SK-N-SH (cell line): ENCODE data around the gene SFMBT2. TPM values are rescaled to one million over a fixed set of nuclear protein-coding genes. Genes with fewer than 3 reads are reported as not detected.

Experiments
- CTCF ChIA-PET: fragments of 300-600, 350-600 bp; formaldehyde crosslinking; extraction: SDS; loops from one replicate; lab custom pipeline; 2021; lab: Yijun Ruan, JAX
- POLR2A ChIA-PET: fragments of 350-600 bp; sonication (Branson Sonifier 250); formaldehyde crosslinking; extraction: SDS; loops from one replicate; lab custom pipeline; 2020; ENCODE audit warnings: antibody characterized with exemption, inconsistent platforms; lab: Yijun Ruan, JAX
- DNase-seq: peaks from one replicate; pipeline ENCODE4 v3.0.0; 2012
- H2AFZ ChIP-seq: fragments of 200-600 bp; sonication (generic); 2 replicates; pipeline ENCODE4 v1.8.1; 2016; ENCODE audit warnings: antibody characterized with exemption, mild to moderate bottlenecking, low read depth
- H3F3A ChIP-seq: fragments of 200-600 bp; sonication (generic); replicated peaks from 2 replicates; pipeline ENCODE3; 2016; ENCODE audit warnings: antibody characterized with exemption, mild to moderate bottlenecking; ENCODE audit not compliant: insufficient read depth
- H3K27ac ChIP-seq, 2 experiments: fragments of 200-500 bp in 1 of 2; fragments of 200-600 bp in 1 of 2; sonication (Bioruptor generic) in 1 of 2; sonication (generic), shearing (Covaris generic) in 1 of 2; 2 replicates each; pipeline versions ENCODE4 v1.5.1 to v1.6.1; 2014 to 2016; ENCODE audit warnings: low read depth in 2 of 2, inconsistent platforms in 1 of 2, low read length in 1 of 2, mild to moderate bottlenecking in 1 of 2, mixed read lengths in 1 of 2
- H3K27me3 ChIP-seq: fragments of 200-600 bp; sonication (generic), shearing (Covaris generic); 2 replicates; pipeline ENCODE4 v1.6.1; 2016; ENCODE audit warnings: mixed run types; ENCODE audit not compliant: insufficient read depth
- H3K36me3 ChIP-seq, 2 experiments: fragments of 200-500 bp in 1 of 2; fragments of 200-600 bp in 1 of 2; sonication (Bioruptor generic) in 1 of 2; sonication (generic) in 1 of 2; replicated peaks in 1 of 2; 2 replicates each; pipeline versions ENCODE3 to v1.5.1; 2014 to 2016; ENCODE audit warnings: low read length in 1 of 2, mild to moderate bottlenecking in 1 of 2; ENCODE audit not compliant: insufficient read depth in 2 of 2, control insufficient read depth in 1 of 2
- H3K4me1 ChIP-seq, 2 experiments: fragments of 200-500 bp in 1 of 2; fragments of 200-600 bp in 1 of 2; sonication (Bioruptor generic) in 1 of 2; sonication (generic), shearing (Covaris generic) in 1 of 2; 2 replicates each; pipeline versions ENCODE4 v1.5.1 to v1.6.1; 2014 to 2016; ENCODE audit warnings: low read depth in 1 of 2, low read length in 1 of 2, mixed run types in 1 of 2; ENCODE audit not compliant: insufficient read depth in 2 of 2, control insufficient read depth in 1 of 2
- H3K4me2 ChIP-seq: fragments of 200-600 bp; sonication (generic), shearing (Covaris generic); 2 replicates; pipeline ENCODE4 v1.6.1; 2017; ENCODE audit warnings: mixed run types
- H3K4me3 ChIP-seq, 2 experiments: fragments of 200-500 bp in 1 of 2; fragments of 200-600 bp in 1 of 2; sonication (Bioruptor generic) in 1 of 2; sonication (generic), shearing (Covaris generic) in 1 of 2; 2 replicates each; pipeline versions ENCODE4 v1.5.1 to v1.8.1; 2014 to 2016; ENCODE audit warnings: low read depth in 2 of 2, inconsistent platforms in 1 of 2, low read length in 1 of 2, mild to moderate bottlenecking in 1 of 2, mixed read lengths in 1 of 2, moderate library complexity in 1 of 2
- H3K79me2 ChIP-seq: fragments of 200-600 bp; sonication (generic); 2 replicates; pipeline ENCODE4 v1.8.1; 2017; ENCODE audit warnings: mild to moderate bottlenecking; ENCODE audit not compliant: insufficient read depth
- H3K9ac ChIP-seq: fragments of 200-600 bp; sonication (generic); 2 replicates; pipeline ENCODE4 v1.6.1; 2017; ENCODE audit warnings: mixed run types
- H3K9me2 ChIP-seq: fragments of 200-600 bp; sonication (generic); 2 replicates; pipeline ENCODE4 v1.6.1; 2017; ENCODE audit warnings: mixed run types
- H3K9me3 ChIP-seq: fragments of 200-600 bp; sonication (generic); 2 replicates; pipeline ENCODE4 v1.6.1; 2017; ENCODE audit warnings: mixed run types, mild to moderate bottlenecking, moderate library complexity
- H4K20me1 ChIP-seq: fragments of 200-600 bp; sonication (generic); 2 replicates; pipeline ENCODE4 v1.6.1; 2017; ENCODE audit warnings: mild to moderate bottlenecking, mixed run types; ENCODE audit not compliant: insufficient read depth
- CHD2 ChIP-seq: fragments of 150-350 bp; IDR thresholded peaks from 2 replicates; pipeline ENCODE4 v1.6.1; 2018; ENCODE audit warnings: low read length; ENCODE audit not compliant: partially characterized antibody
- ELF1 ChIP-seq: IDR thresholded peaks from 2 replicates; pipeline ENCODE4 v1.4.0; 2012
- FOSL2 ChIP-seq: IDR thresholded peaks from 2 replicates; pipeline ENCODE4 v1.4.0; 2012; ENCODE audit warnings: low read depth, mild to moderate bottlenecking, moderate library complexity, borderline replicate concordance
- GATA2 ChIP-seq: sonication (generic); formaldehyde crosslinking; IDR thresholded peaks from 2 replicates; pipeline ENCODE4 v1.5.0; 2020; ENCODE audit warnings: mild to moderate bottlenecking, missing genetic modification reagents
- MXI1 ChIP-seq: IDR thresholded peaks from 2 replicates; pipeline ENCODE4 v1.6.1; 2012; ENCODE audit warnings: mild to moderate bottlenecking, low read depth, low read length, improper control_type of control experiment
- NRF1 ChIP-seq: IDR thresholded peaks from 2 replicates; pipeline ENCODE4 v1.6.1; 2012; ENCODE audit warnings: low read depth, mild to moderate bottlenecking, low read length
- PBX3 ChIP-seq: IDR thresholded peaks from 2 replicates; pipeline ENCODE4; 2012
- RFX5 ChIP-seq: IDR thresholded peaks from 2 replicates; pipeline ENCODE4 v1.6.1; 2012; ENCODE audit warnings: mild to moderate bottlenecking, improper control_type of control experiment, low read length
- SMC3 ChIP-seq: IDR thresholded peaks from 2 replicates; pipeline ENCODE4 v1.6.1; 2012; ENCODE audit warnings: low read depth, low read length, improper control_type of control experiment
- TCF12 ChIP-seq: IDR thresholded peaks from 2 replicates; pipeline ENCODE4 v1.4.0; 2012
- TEAD4 ChIP-seq: IDR thresholded peaks from 2 replicates; pipeline ENCODE4 v1.4.0; 2012; ENCODE audit warnings: mild to moderate bottlenecking, borderline replicate concordance; ENCODE audit not compliant: insufficient read depth
- USF1 ChIP-seq: IDR thresholded peaks from 2 replicates; pipeline ENCODE4 v1.4.0; 2012; ENCODE audit warnings: low read depth, borderline replicate concordance
- USF2 ChIP-seq: fragments of 150-350 bp; IDR thresholded peaks from 2 replicates; pipeline ENCODE4 v1.6.1; 2017; ENCODE audit warnings: antibody characterized with exemption, low read length, low read depth, borderline replicate concordance
- YY1 ChIP-seq: IDR thresholded peaks from 2 replicates; pipeline ENCODE4 v1.4.0; 2012; ENCODE audit warnings: low read depth, mild to moderate bottlenecking
- WGBS: methylation state at CpG from one replicate; pipeline ENCODE4 v1.1.6; 2017; ENCODE audit warnings: low lambda C conversion rate; 5-methylcytosine and 5-hydroxymethylcytosine counted together
- polyA plus RNA-seq, 3 experiments: library from polyadenylated mRNA; depleted of rRNA; stranded (reverse); fragments of >200 nt; gene quantifications; 2 replicates each; pipeline ENCODE4 v1.2.3, GENCODE V29; 2012
- TF ChIP-seq, protein P1 (sequence below): IDR thresholded peaks from 2 replicates; pipeline ENCODE4 v1.6.1; 2012; ENCODE audit warnings: mild to moderate bottlenecking, low read depth, low read length, moderate library complexity
- TF ChIP-seq, protein P2 (sequence below): fragments of 150-350 bp; IDR thresholded peaks from 2 replicates; pipeline ENCODE4 v1.6.1; 2016; ENCODE audit warnings: mild to moderate bottlenecking, low read depth, low read length

The SFMBT2 gene
- polyA plus RNA-seq, 1 of the 3 experiments (the other 2 are of a cell fraction) = 0.20 TPM

DNA sequence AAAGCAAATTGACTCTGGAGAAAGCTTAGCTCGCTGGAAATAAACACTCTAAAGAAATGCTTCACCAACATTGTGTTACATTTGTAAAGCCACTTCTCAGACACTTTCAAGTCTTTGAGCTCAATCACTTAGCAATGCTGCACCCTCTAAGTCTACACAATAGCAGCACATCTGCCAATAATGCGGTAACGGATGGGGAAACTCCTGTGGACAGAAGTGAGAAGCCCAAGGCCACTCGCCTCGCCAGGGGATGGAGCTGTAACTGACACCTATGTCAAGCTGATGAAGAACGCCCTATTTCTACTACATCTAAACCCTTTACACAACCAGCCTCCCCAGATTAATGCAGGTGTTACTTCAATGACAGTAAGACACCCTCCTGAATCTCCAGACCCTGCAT lies 167.7 kb downstream of the SFMBT2 start (continued):
- TF ChIP-seq TEAD4 = no peak

GRCh38 chr10:7239312-7239985 lies 171.4 kb downstream of the SFMBT2 start:
- TF ChIP-seq USF2 (no peak), NRF1 (no peak), USF1 (no peak), YY1 (no peak), GATA2 (no peak), TEAD4 (no peak), TCF12 (no peak), SMC3 (no peak), RFX5 (no peak), ELF1 (no peak), CHD2 (no peak), MXI1 (no peak), FOSL2 (no peak), PBX3 (no peak)
- TF ChIP-seq, protein P1, sequence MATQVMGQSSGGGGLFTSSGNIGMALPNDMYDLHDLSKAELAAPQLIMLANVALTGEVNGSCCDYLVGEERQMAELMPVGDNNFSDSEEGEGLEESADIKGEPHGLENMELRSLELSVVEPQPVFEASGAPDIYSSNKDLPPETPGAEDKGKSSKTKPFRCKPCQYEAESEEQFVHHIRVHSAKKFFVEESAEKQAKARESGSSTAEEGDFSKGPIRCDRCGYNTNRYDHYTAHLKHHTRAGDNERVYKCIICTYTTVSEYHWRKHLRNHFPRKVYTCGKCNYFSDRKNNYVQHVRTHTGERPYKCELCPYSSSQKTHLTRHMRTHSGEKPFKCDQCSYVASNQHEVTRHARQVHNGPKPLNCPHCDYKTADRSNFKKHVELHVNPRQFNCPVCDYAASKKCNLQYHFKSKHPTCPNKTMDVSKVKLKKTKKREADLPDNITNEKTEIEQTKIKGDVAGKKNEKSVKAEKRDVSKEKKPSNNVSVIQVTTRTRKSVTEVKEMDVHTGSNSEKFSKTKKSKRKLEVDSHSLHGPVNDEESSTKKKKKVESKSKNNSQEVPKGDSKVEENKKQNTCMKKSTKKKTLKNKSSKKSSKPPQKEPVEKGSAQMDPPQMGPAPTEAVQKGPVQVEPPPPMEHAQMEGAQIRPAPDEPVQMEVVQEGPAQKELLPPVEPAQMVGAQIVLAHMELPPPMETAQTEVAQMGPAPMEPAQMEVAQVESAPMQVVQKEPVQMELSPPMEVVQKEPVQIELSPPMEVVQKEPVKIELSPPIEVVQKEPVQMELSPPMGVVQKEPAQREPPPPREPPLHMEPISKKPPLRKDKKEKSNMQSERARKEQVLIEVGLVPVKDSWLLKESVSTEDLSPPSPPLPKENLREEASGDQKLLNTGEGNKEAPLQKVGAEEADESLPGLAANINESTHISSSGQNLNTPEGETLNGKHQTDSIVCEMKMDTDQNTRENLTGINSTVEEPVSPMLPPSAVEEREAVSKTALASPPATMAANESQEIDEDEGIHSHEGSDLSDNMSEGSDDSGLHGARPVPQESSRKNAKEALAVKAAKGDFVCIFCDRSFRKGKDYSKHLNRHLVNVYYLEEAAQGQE = no peak
- TF ChIP-seq, protein P2, sequence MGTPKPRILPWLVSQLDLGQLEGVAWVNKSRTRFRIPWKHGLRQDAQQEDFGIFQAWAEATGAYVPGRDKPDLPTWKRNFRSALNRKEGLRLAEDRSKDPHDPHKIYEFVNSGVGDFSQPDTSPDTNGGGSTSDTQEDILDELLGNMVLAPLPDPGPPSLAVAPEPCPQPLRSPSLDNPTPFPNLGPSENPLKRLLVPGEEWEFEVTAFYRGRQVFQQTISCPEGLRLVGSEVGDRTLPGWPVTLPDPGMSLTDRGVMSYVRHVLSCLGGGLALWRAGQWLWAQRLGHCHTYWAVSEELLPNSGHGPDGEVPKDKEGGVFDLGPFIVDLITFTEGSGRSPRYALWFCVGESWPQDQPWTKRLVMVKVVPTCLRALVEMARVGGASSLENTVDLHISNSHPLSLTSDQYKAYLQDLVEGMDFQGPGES = no peak
- no peaks in the 10 kb centered on the region; a peak in 1 of 4 replicates for H3K4me1 ChIP-seq
- no peak overlapping the region for H3K4me2 ChIP-seq
- no peaks in the 10 kb centered on the region for H3K9me2 ChIP-seq
- no peaks in the 10 kb centered on the region for H3K79me2 ChIP-seq
- WGBS = 46% methylated on average over 5 of the region's 5 CpGs
- ChIA-PET POLR2A (no interaction called here), CTCF (no interaction called here)
- DNase-seq = no peak
- no peak overlapping the region for H3K27ac ChIP-seq
- no peak overlapping the region for H3K4me3 ChIP-seq
- H3K36me3 ChIP-seq = peaks cover 0 to 2% of the 10 kb centered on the region in 2 experiments
- no peaks in the 10 kb centered on the region for H4K20me1 ChIP-seq
- H2AFZ ChIP-seq = no peak overlapping the region
- no peaks in the 10 kb centered on the region for H3K27me3 ChIP-seq
- H3K9me3 ChIP-seq = no peaks in the 10 kb centered on the region
- H3K9ac ChIP-seq = no peak overlapping the region
- no peaks in the 10 kb centered on the region for H3F3A ChIP-seq
